Subcutaneous adipose tissue (tissue), 4 donors: ENCODE data around the gene MAN2A1. TPM values are rescaled to one million over a fixed set of nuclear protein-coding genes. Genes with fewer than 3 reads are reported as not detected.

Experiments
- CTCF ChIP-seq: fragments of 450-650 bp; IDR thresholded peaks from one replicate; pipeline ENCODE4 v1.5.1; 2016; ENCODE audit warnings: low read depth, mild to moderate bottlenecking, control low read depth, antibody characterized with exemption, moderate library complexity
- total RNA-seq, 4 donors: library from RNA; depleted of rRNA; stranded (reverse); fragments of >200 nt; gene quantifications; one replicate each; pipeline ENCODE4 v1.1.0, GENCODE V29; 2016

MAN2A1 gene
- total RNA-seq, 4 donors from 2014 or later = 42.8 to 67.8 (median 54.4) TPM

GRCh38 chr5:109876941-109877669 lies 187.4 kb downstream of the MAN2A1 start:
- no peak for TF ChIP-seq CTCF

GRCh38 chr5:109877670-109878045 lies 187.9 kb downstream of the MAN2A1 start:
- no peak for TF ChIP-seq CTCF

- TF ChIP-seq CTCF = no peak
Observed at GRCh38 chr5:109878887-109879286, 189.2 kb downstream of the MAN2A1 start.

GRCh38 chr5:109880907-109881685 lies 191.4 kb downstream of the MAN2A1 start:
- no peak for TF ChIP-seq CTCF

GRCh38 chr5:109882546-109882945 lies 192.8 kb downstream of the MAN2A1 start:
- TF ChIP-seq CTCF = no peak

- TF ChIP-seq CTCF = no peak
Observed at GRCh38 chr5:109884676-109885075, 194.9 kb downstream of the MAN2A1 start.

GRCh38 chr5:109885205-109885604 lies 195.5 kb downstream of the MAN2A1 start:
- TF ChIP-seq CTCF = no peak
